RWPE2 (cell line): ENCODE data around the gene ENTREP1.

Source experiments
- ATAC-seq: fragments of 200-7000 bp; cut with Tn5 transposase; 3 replicates; pipeline ENCODE4 v1.9.1; 2021; ENCODE audit warnings: low read depth
- DNase-seq: peaks from one replicate; pipeline ENCODE4 v3.0.0-alpha.2; 2020; ENCODE audit warnings: low spot score
- H3K27ac ChIP-seq: fragments of 450-650 bp; 2 replicates; pipeline ENCODE4 v1.5.1; 2017; ENCODE audit warnings: mild to moderate bottlenecking; ENCODE audit not compliant: poor library complexity, severe bottlenecking
- H3K27me3 ChIP-seq: fragments of 250-450 bp; sonication (Bioruptor Pico); 2 replicates; pipeline ENCODE4 v1.5.1; 2021; ENCODE audit warnings: mild to moderate bottlenecking, moderate library complexity; ENCODE audit not compliant: insufficient read depth, poor library complexity, severe bottlenecking
- H3K36me3 ChIP-seq: fragments of 250-450 bp; sonication (Bioruptor Pico); 2 replicates; pipeline ENCODE4 v1.5.1; 2020; ENCODE audit warnings: low read depth, mild to moderate bottlenecking, moderate library complexity
- H3K4me1 ChIP-seq: fragments of 250-450 bp; sonication (Bioruptor Pico); 2 replicates; pipeline ENCODE4 v1.5.1; 2021; ENCODE audit warnings: mild to moderate bottlenecking, moderate library complexity; ENCODE audit not compliant: insufficient read depth, poor library complexity, severe bottlenecking
- H3K4me3 ChIP-seq: fragments of 250-450 bp; sonication (Bioruptor Pico); 2 replicates; pipeline ENCODE4 v1.5.1; 2021; ENCODE audit warnings: mild to moderate bottlenecking, moderate library complexity; ENCODE audit not compliant: severe bottlenecking
- H3K9me3 ChIP-seq: fragments of 250-450 bp; sonication (Bioruptor Pico); 2 replicates; pipeline ENCODE4 v1.5.1; 2021; ENCODE audit warnings: mild to moderate bottlenecking, moderate library complexity; ENCODE audit not compliant: severe bottlenecking
- CTCF ChIP-seq: fragments of 450-650 bp; IDR thresholded peaks from one replicate; pipeline ENCODE4 v1.5.1; 2017; ENCODE audit warnings: mild to moderate bottlenecking, moderate library complexity; ENCODE audit not compliant: poor library complexity, severe bottlenecking

Gene ENTREP1

DNA sequence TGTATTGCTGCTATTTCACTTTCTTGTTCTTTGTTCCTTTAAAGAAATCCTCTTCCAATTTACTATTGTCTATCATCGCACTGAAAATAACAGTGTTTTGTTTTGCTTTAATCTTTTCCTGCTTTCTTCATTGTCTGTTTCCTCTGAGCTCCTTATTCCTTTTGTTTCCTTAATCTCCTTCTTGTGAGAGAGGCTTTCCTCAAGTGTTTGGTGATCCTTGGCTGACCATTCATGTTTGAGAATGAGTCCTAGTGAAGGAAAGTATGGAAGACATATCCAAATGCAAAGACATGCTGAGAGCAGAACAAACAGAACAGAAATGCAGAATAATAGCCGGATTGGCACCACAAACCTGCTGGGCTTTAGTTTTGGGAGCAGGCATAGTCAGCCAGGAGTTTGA is 42.0 kb upstream of the ENTREP1 start:
- no peak for ATAC-seq
- no peak for DNase-seq
- no peak overlapping the region for H3K4me3 ChIP-seq
- H3K36me3 ChIP-seq, result no peaks in the 10 kb centered on the region
- no peaks in the 10 kb centered on the region for H3K4me1 ChIP-seq
- peaks cover 3% of the 10 kb centered on the region for H3K27me3 ChIP-seq
- no peak overlapping the region for H3K27ac ChIP-seq
- no peak for TF ChIP-seq CTCF
- no peaks in the 10 kb centered on the region for H3K9me3 ChIP-seq

- Histone ChIP-seq H3K36me3 (no peaks in the 10 kb centered on the region), H3K9me3 (no peaks in the 10 kb centered on the region), H3K4me3 (no peak overlapping the region), H3K27me3 (peaks cover 3% of the 10 kb centered on the region), H3K4me1 (no peaks in the 10 kb centered on the region), H3K27ac (no peak overlapping the region)
- no peak for DNase-seq
- ATAC-seq, result no peak
- TF ChIP-seq CTCF, result no peak
Measured at GRCh38 chr9:69292078-69292477, 32.9 kb upstream of the ENTREP1 start.

GRCh38 chr9:69293156-69293555 is 31.9 kb upstream of the ENTREP1 start:
- no peaks in the 10 kb centered on the region for H3K9me3 ChIP-seq
- ATAC-seq (0 out of 3 replicates have a peak, but pooled peaks have one; percentile 36), DNase-seq (no peak)
- H3K27ac ChIP-seq, result no peak overlapping the region
- no peak for TF ChIP-seq CTCF
- H3K36me3 ChIP-seq, result no peaks in the 10 kb centered on the region
- no peak overlapping the region for H3K4me3 ChIP-seq
- no peaks in the 10 kb centered on the region for H3K4me1 ChIP-seq
- no peaks in the 10 kb centered on the region for H3K27me3 ChIP-seq

DNA sequence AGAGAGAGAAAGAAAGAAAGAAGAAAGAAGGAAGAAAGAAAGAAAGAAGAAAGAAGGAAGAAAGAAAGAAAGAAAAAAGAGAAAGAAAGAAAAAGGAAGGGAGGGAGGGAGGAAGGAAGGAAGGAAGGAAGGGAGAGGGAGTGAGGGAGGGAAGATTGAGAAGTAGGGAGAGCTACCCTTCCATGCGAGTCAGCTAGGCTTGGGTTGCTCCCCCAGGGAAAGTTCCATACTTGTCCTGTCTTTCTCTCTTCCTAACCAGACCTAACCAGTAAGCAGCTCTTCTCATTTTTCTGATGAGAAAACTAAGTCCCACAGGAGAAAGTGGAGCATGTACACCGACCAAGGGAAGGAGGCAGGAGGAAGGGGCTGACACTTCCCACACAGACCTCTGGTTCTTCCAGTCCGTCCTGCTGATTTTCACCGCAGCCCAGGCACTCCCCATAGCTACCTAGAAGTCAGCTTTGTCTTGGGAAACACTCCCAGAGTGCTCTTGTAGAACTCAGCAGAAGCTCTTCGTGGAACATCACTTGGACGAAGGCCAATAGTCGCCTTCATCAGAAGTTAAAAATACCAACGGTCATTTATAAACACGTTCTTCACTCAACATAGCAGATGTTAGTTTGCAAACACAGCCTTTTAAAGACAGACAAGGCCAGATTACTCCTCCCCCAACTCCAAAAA is 29.0 kb upstream of the ENTREP1 start:
- no peaks in the 10 kb centered on the region for H3K9me3 ChIP-seq
- H3K27me3 ChIP-seq, result no peaks in the 10 kb centered on the region
- no peak overlapping the region for H3K4me3 ChIP-seq
- DNase-seq (no peak), ATAC-seq (no peak)
- no peak for TF ChIP-seq CTCF
- no peaks in the 10 kb centered on the region for H3K36me3 ChIP-seq
- no peaks in the 10 kb centered on the region for H3K4me1 ChIP-seq
- H3K27ac ChIP-seq, result no peak overlapping the region

GRCh38 chr9:69297300-69297980 is 27.6 kb upstream of the ENTREP1 start:
- Histone ChIP-seq H3K9me3 (no peaks in the 10 kb centered on the region), H3K27ac (no peak overlapping the region), H3K4me1 (no peaks in the 10 kb centered on the region), H3K27me3 (no peaks in the 10 kb centered on the region), H3K4me3 (no peak overlapping the region), H3K36me3 (no peaks in the 10 kb centered on the region)
- no peak for TF ChIP-seq CTCF
- ATAC-seq (no peak), DNase-seq (no peak)
